ENCODE measurements around the gene THRA. TPM values are rescaled to one million over a fixed set of nuclear protein-coding genes. Genes with fewer than 3 reads are reported as not detected.

Gene THRA
- total RNA-seq, 1 experiment from 2014 or later, result 2.5 TPM

GRCh38 chr17:40113110-40113906 lies 50.5 kb downstream of the THRA start:
- peak; percentile 99 for DNase-seq
- Histone ChIP-seq H3K79me2 (ENCODE audit: low read length) (no peaks in the 10 kb centered on the region), H3K4me1 (ENCODE audit: low read length) (peaks cover 36% of the 10 kb centered on the region), H3K9ac (ENCODE audit: low read length) (peak overlapping the region; percentile 71), H3K9me3 (ENCODE audit: low read length) (no peaks in the 10 kb centered on the region), H3K36me3 (ENCODE audit: insufficient read depth, low read length) (no peaks in the 10 kb centered on the region), H3K27me3 (ENCODE audit: low read length) (no peaks in the 10 kb centered on the region), H4K20me1 (ENCODE audit: insufficient read depth, low read depth, low read length) (no peaks in the 10 kb centered on the region), H3K27ac (ENCODE audit: low read length) (peak overlapping the region; percentile 57), H3K9me2 (replicated peaks; ENCODE audit: insufficient read depth, low read length) (no peaks in the 10 kb centered on the region), H3K4me3 (ENCODE audit: low read length) (peak overlapping the region; percentile 61), H3K4me2 (ENCODE audit: low read depth, low read length, poor library complexity, severe bottlenecking) (peak overlapping the region; percentile 75), H2AFZ (ENCODE audit: low read length) (peak overlapping the region; percentile 23; the same call in 1 of the 2 replicates)

DNA sequence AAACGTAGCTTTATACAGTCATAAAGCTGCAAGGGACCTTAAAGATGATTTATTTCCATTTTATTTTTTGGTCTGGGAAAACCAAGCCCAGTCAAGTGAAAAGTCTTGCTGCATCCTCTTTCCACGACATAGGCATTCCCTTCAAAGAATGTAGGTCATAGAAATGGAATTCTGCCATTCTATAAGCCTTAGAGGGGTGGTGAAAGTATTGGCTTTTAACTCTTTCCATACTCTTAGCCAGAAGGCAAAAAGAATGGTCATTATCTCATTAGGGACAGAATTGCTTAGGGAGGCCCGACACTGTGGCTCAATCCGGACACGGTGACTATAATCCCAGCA lies 51.1 kb downstream of the THRA start:
- DNase-seq, result no peak
- Histone ChIP-seq H3K9ac (ENCODE audit: low read length) (peak overlapping the region; percentile 71), H2AFZ (ENCODE audit: low read length) (0 out of 2 replicates have a peak overlapping the region, but pooled peaks have one; percentile 23), H3K27me3 (ENCODE audit: low read length) (no peaks in the 10 kb centered on the region), H3K9me3 (ENCODE audit: low read length) (no peaks in the 10 kb centered on the region), H3K4me1 (ENCODE audit: low read length) (peaks cover 34% of the 10 kb centered on the region), H4K20me1 (ENCODE audit: insufficient read depth, low read depth, low read length) (no peaks in the 10 kb centered on the region), H3K36me3 (ENCODE audit: insufficient read depth, low read length) (no peaks in the 10 kb centered on the region), H3K4me2 (ENCODE audit: low read depth, low read length, poor library complexity, severe bottlenecking) (peak overlapping the region; percentile 75), H3K79me2 (ENCODE audit: low read length) (no peaks in the 10 kb centered on the region), H3K27ac (ENCODE audit: low read length) (peak overlapping the region; percentile 57), H3K9me2 (replicated peaks; ENCODE audit: insufficient read depth, low read length) (no peaks in the 10 kb centered on the region), H3K4me3 (ENCODE audit: low read length) (peak overlapping the region; percentile 61)

GRCh38 chr17:40115101-40115436 lies 52.3 kb downstream of the THRA start:
- H3K36me3 ChIP-seq (ENCODE audit: insufficient read depth, low read length), result no peaks in the 10 kb centered on the region
- no peaks in the 10 kb centered on the region for H3K9me3 ChIP-seq (ENCODE audit: low read length)
- no peaks in the 10 kb centered on the region for H3K9me2 ChIP-seq (replicated peaks; ENCODE audit: insufficient read depth, low read length)
- H3K4me1 ChIP-seq (ENCODE audit: low read length), result peaks cover 34% of the 10 kb centered on the region
- no peak for DNase-seq
- H4K20me1 ChIP-seq (ENCODE audit: insufficient read depth, low read depth, low read length), result no peaks in the 10 kb centered on the region
- H3K27me3 ChIP-seq (ENCODE audit: low read length), result no peaks in the 10 kb centered on the region
- H3K79me2 ChIP-seq (ENCODE audit: low read length), result no peaks in the 10 kb centered on the region
- H2AFZ ChIP-seq (ENCODE audit: low read length), result no peak overlapping the region
- no peak overlapping the region for H3K4me2 ChIP-seq (ENCODE audit: low read depth, low read length, poor library complexity, severe bottlenecking)
- H3K9ac ChIP-seq (ENCODE audit: low read length), result no peak overlapping the region
- H3K4me3 ChIP-seq (ENCODE audit: low read length), result no peak overlapping the region
- no peak overlapping the region for H3K27ac ChIP-seq (ENCODE audit: low read length)

GRCh38 chr17:40121181-40122135 lies 58.7 kb downstream of the THRA start, which contains the start of gene MSL1:
MSL1 (plus strand) TSS chr17:40121971; CDS start chr17:40122613, 642 bp downstream.
- Histone ChIP-seq H3K27me3 (ENCODE audit: low read length) (no peaks in the 10 kb centered on the region), H3K4me1 (ENCODE audit: low read length) (peaks cover 23% of the 10 kb centered on the region), H3K4me2 (ENCODE audit: low read depth, low read length, poor library complexity, severe bottlenecking) (peak within 1 kb of the TSS; percentile 87), H3K9me2 (replicated peaks; ENCODE audit: insufficient read depth, low read length) (no peaks in the 10 kb centered on the region), H3K4me3 (ENCODE audit: low read length) (peak within 1 kb of the TSS; percentile 95), H3K27ac (ENCODE audit: low read length) (peak within 1 kb of the TSS; percentile 78), H3K9ac (ENCODE audit: low read length) (peak within 1 kb of the TSS; percentile 93), H3K79me2 (ENCODE audit: low read length) (peaks cover 46% of the 10 kb centered on the region), H2AFZ (ENCODE audit: low read length) (peak within 1 kb of the TSS; percentile 18; the same call in 1 of the 2 replicates), H3K9me3 (ENCODE audit: low read length) (no peaks in the 10 kb centered on the region), H3K36me3 (ENCODE audit: insufficient read depth, low read length) (peaks cover 5% of the 10 kb centered on the region; the same call in 1 of the 2 replicates), H4K20me1 (ENCODE audit: insufficient read depth, low read depth, low read length) (peaks cover 4% of the 10 kb centered on the region; the same call in 1 of the 2 replicates)
- peak; percentile 88 for DNase-seq

DNA sequence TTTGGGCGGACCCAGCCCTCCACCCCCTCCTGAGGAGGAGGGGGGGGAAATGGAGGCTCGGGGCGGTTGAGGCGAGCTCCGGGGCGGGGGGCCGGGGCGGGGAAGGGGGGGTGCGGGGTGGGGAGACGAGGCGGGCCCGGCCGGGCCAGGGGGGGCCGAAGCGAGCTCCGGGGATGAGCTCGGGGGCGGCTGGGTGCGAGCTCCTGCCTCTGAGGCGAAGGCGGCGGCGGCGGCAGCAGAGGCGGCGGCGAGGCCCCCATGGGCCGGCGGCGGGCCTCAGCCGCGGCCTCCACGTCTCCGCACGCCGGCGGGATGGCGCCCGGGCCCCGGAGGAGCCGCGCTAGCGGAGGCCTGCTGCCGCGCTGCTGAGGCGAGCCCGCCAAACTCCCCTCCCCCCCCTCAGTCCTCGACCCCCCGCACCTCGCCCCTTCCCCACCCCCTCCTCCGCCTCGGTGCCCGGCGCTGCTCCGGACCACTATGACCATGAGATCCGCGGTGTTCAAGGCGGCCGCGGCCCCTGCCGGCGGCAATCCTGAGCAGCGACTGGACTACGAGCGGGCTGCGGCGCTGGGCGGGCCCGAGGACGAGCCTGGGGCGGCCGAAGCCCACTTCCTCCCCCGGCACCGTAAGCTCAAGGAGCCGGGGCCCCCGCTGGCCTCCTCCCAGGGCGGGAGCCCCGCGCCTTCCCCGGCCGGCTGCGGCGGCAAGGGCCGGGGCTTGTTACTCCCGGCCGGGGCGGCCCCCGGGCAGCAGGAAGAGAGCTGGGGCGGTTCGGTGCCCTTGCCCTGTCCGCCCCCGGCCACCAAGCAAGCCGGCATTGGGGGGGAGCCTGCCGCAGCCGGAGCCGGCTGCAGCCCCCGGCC lies 59.6 kb downstream of the THRA start:
- Histone ChIP-seq H3K9me2 (replicated peaks; ENCODE audit: insufficient read depth, low read length) (no peaks in the 10 kb centered on the region), H4K20me1 (ENCODE audit: insufficient read depth, low read depth, low read length) (peaks cover 4% of the 10 kb centered on the region; the same call in 1 of the 2 replicates), H3K27ac (ENCODE audit: low read length) (peak overlapping the region; percentile 78), H3K79me2 (ENCODE audit: low read length) (peaks cover 52% of the 10 kb centered on the region), H2AFZ (ENCODE audit: low read length) (no peak overlapping the region), H3K9me3 (ENCODE audit: low read length) (no peaks in the 10 kb centered on the region), H3K4me1 (ENCODE audit: low read length) (peaks cover 23% of the 10 kb centered on the region), H3K9ac (ENCODE audit: low read length) (peak overlapping the region; percentile 93), H3K4me2 (ENCODE audit: low read depth, low read length, poor library complexity, severe bottlenecking) (peak overlapping the region; percentile 87), H3K4me3 (ENCODE audit: low read length) (peak overlapping the region; percentile 95), H3K36me3 (ENCODE audit: insufficient read depth, low read length) (peaks cover 13% of the 10 kb centered on the region; the same call in 1 of the 2 replicates), H3K27me3 (ENCODE audit: low read length) (no peaks in the 10 kb centered on the region)
- DNase-seq, result peak; percentile 72

- DNase-seq, result peak; percentile 81
- Histone ChIP-seq H3K79me2 (ENCODE audit: low read length) (peaks cover 54% of the 10 kb centered on the region), H4K20me1 (ENCODE audit: insufficient read depth, low read depth, low read length) (peaks cover 4% of the 10 kb centered on the region; the same call in 1 of the 2 replicates), H3K4me1 (ENCODE audit: low read length) (peaks cover 23% of the 10 kb centered on the region), H3K27ac (ENCODE audit: low read length) (peak overlapping the region; percentile 78), H3K9me2 (replicated peaks; ENCODE audit: insufficient read depth, low read length) (no peaks in the 10 kb centered on the region), H3K9ac (ENCODE audit: low read length) (peak overlapping the region; percentile 93), H3K36me3 (ENCODE audit: insufficient read depth, low read length) (peaks cover 19% of the 10 kb centered on the region; the same call in 1 of the 2 replicates), H2AFZ (ENCODE audit: low read length) (no peak overlapping the region), H3K4me2 (ENCODE audit: low read depth, low read length, poor library complexity, severe bottlenecking) (peak overlapping the region; percentile 77), H3K9me3 (ENCODE audit: low read length) (no peaks in the 10 kb centered on the region), H3K27me3 (ENCODE audit: low read length) (no peaks in the 10 kb centered on the region), H3K4me3 (ENCODE audit: low read length) (peak overlapping the region; percentile 95)
Observed at GRCh38 chr17:40122999-40123810, 60.4 kb downstream of the THRA start.

DNA sequence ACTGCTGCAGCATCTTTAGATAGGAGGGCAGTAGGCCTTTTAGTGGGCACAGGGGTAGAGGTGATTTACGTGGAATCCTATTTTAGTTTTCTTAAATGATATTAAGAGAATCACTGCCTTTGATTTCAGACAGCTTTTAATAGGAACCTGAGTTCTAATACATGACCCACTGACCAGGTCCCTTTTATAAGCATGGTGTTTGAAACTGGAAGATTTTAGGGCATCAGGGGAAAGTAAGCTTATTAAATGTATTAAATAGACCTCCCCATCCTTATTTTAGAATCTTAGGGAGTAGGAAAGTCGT lies 61.0 kb downstream of the THRA start:
- Histone ChIP-seq H3K9me3 (ENCODE audit: low read length) (no peaks in the 10 kb centered on the region), H3K4me1 (ENCODE audit: low read length) (peaks cover 23% of the 10 kb centered on the region), H3K79me2 (ENCODE audit: low read length) (peaks cover 54% of the 10 kb centered on the region), H3K4me3 (ENCODE audit: low read length) (peak overlapping the region; percentile 95), H2AFZ (ENCODE audit: low read length) (no peak overlapping the region), H3K4me2 (ENCODE audit: low read depth, low read length, poor library complexity, severe bottlenecking) (peak overlapping the region; percentile 77), H3K9ac (ENCODE audit: low read length) (peak overlapping the region; percentile 93), H4K20me1 (ENCODE audit: insufficient read depth, low read depth, low read length) (peaks cover 4% of the 10 kb centered on the region; the same call in 1 of the 2 replicates), H3K27ac (ENCODE audit: low read length) (peak overlapping the region; percentile 78; the same call in 1 of the 2 replicates), H3K9me2 (replicated peaks; ENCODE audit: insufficient read depth, low read length) (no peaks in the 10 kb centered on the region), H3K36me3 (ENCODE audit: insufficient read depth, low read length) (peaks cover 19% of the 10 kb centered on the region; the same call in 1 of the 2 replicates), H3K27me3 (ENCODE audit: low read length) (no peaks in the 10 kb centered on the region)
- no peak for DNase-seq

Data from Karpas-422 (cell line).